Fibroblast of the aortic adventitia (primary cell): ENCODE data around the gene TNNT2. TPM values are rescaled to one million over a fixed set of nuclear protein-coding genes. Genes with fewer than 3 reads are reported as not detected.

Source experiments
- DNase-seq: peaks from one replicate; pipeline ENCODE4 v3.0.0-alpha.2; 2010; ENCODE audit warnings: low read depth
- H3K4me3 ChIP-seq: 2 replicates; pipeline ENCODE4 v1.5.1; 2011; ENCODE audit warnings: low read depth, mild to moderate bottlenecking, control low read depth, low read length, moderate library complexity
- CTCF ChIP-seq: IDR thresholded peaks from 2 replicates; pipeline ENCODE4 v1.5.1; 2011; ENCODE audit warnings: mild to moderate bottlenecking, low read length, control low read depth, inconsistent platforms; ENCODE audit not compliant: insufficient read depth
- total RNA-seq: library from RNA; depleted of rRNA; stranded (reverse); fragments of >200 nt; gene quantifications from 2 replicates; pipeline ENCODE4 v1.2.3, GENCODE V29; 2012; ENCODE audit warnings: low replicate concordance

The TNNT2 gene
- total RNA-seq, 1 donor = 0.09 TPM

DNA sequence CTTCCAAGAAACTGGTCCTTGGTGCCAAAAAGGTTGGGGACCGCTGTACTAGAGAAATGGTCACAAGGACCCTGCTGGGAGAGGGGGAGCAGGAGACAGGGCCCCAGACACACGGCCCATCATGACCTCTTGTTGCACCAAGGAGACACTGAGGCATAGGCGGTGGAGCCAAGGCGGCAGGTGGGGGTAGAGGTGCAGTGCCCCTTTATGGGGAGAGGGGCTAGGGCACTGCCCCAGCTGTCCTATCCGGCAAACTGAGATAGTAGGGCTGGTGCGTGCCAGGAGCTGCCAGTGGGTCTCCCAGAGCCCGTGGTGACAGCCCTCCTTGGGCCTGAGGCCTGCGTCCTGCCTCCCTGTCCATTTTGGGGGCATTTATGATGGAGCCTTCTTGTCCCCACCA lies 20.3 kb downstream of the TNNT2 start:
- DNase-seq = no peak
- no peak overlapping the region for H3K4me3 ChIP-seq
- TF ChIP-seq CTCF = no peak

DNA sequence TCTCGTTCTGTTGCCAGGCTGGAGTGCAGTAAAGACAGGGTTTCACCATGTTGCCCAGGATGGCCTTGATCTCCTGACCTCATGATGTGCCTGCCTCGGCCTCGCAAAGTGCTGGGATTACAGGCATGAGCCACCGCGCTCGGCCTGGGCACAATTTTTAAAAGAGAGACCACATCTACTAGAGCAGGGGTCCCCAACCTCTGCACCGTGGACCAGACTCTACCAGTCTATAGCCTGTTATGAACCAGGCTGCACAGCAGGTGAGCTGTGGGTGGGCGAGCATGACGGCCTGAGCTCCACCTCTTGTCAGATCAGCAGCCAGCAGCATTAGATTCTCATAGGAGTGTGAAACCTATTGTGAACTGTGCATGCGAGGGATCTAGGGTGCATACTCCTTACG lies 20.8 kb downstream of the TNNT2 start:
- no peak for DNase-seq
- H3K4me3 ChIP-seq = no peak overlapping the region
- TF ChIP-seq CTCF = no peak

DNA sequence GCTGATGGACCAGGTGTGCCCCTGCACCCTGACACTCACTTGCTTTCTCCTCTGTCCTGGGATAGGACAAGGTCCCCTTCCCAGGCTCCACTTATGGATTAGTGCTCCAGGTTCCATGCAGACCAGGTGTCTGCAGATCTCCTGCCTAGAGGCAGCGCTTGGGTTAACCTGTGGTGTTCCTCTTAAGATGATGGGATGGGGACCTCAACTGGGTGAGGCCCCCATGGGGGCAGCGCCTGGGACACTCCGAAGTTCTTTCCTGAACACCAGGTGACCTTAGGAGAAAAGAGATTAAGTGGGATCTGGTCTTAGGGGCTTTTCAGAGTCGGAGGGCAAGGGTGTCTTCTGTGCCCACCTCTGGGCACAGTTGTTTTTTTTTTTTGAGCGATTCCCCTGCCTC lies 21.2 kb downstream of the TNNT2 start:
- TF ChIP-seq CTCF = no peak
- no peak for DNase-seq

DNA sequence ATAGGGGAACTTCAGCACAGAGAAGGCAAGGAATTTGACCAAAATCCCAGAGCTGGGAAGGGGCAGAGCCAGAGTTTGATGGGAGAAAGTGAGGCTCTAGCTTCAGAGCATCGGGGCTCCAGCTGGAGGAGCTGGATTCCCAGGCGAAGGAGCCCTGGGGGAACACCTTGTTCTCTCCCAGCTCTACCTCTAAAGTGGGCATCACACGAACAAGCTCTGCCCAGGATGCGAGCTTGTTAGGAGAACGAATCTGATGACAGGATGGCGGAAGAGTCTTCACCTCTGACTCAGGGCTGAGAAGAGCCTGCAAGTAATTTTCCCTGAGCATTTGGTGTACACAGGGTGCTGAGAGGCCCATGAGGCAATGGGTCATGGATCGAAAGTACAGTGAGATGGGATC lies 22.0 kb downstream of the TNNT2 start:
- H3K4me3 ChIP-seq = no peak overlapping the region
- TF ChIP-seq CTCF = no peak
- DNase-seq = no peak

More for the DNA sequence above, 21.2 kb downstream of the TNNT2 start:
- H3K4me3 ChIP-seq = no peak overlapping the region

DNA sequence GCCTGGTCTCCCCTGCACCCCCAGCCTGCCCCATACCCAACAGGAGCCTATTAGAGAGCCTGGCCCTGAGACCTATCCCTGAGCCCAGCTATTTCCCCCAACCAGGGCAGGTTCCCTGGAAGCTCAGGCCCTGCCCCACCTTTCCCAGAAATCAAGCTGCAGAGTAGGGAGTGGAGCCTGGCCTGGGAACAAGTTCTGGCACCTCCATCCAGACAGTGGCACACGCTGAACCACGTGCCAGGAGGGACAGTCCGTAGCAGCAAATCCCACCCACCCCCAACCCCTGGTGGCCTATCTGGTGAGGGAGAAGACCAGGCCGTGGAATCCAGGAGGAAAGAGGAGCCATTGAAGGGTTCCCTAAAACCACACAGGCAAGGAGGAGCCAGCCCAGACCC lies 22.6 kb downstream of the TNNT2 start:
- no peak for DNase-seq
- no peak for TF ChIP-seq CTCF
- no peak overlapping the region for H3K4me3 ChIP-seq

DNA sequence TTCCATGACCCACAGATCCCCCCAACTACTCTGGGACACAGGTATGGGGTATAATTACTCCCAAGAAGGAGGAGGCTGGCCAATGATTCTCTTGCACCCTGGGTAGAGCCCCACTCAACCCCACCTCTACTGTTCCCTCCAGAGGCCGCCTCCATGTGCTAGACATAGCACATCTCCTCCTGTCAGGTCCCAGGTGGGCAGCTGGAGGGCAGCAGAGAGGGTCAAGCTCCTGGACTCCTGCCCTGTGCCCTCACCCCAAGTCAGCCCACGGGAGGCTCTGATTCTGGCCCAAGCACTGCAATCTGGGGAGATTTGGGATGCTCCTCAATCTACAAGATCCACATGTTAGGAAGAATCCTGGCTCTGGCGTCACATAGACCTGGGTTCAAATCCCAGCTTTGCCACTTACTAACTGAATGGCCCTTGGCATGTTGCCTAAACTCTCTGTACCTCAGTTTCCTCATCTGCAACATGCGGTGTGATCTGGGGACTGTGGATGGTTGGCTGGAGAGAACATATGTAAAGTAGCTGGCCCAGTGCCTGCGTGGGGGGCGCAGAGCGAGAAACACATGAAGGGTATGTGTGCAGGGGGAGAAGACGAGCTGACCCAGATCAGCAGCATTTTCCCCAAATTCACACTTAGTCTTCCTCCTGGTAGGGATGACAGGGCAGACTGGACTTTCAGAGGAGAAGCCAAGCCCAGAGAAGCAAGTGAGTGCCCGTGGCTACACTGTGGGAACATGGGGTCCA lies 23.2 kb downstream of the TNNT2 start:
- no peak for DNase-seq
- H3K4me3 ChIP-seq = no peak overlapping the region
- no peak for TF ChIP-seq CTCF

GRCh38 chr1:201353186-201353940 lies 24.1 kb downstream of the TNNT2 start:
- TF ChIP-seq CTCF = no peak
- H3K4me3 ChIP-seq = no peak overlapping the region
- DNase-seq = no peak
